ENCODE measurements around the gene LMO7.

GRCh38 chr13:75633285-75633684 lies 2.8 kb upstream of the LMO7 start:
- no peak for TF ChIP-seq CTCF (IDR thresholded peaks at IDR 0.05; ENCODE audit: insufficient read depth, low read length)
- no peak for TF ChIP-seq GABPA (IDR thresholded peaks at IDR 0.05; ENCODE audit: low read depth)
- TF ChIP-seq POLR2AphosphoS5 (IDR thresholded peaks at IDR 0.05; ENCODE audit: low read depth): no peak
- TF ChIP-seq REST (IDR thresholded peaks at IDR 0.05; ENCODE audit: insufficient replicate concordance, low read depth): no peak
- no peak for TF ChIP-seq SPI1 (IDR thresholded peaks at IDR 0.05; ENCODE audit: borderline replicate concordance, low read depth)
